ENCODE measurements around the gene KCNK16. TPM values are rescaled to one million over a fixed set of nuclear protein-coding genes. Genes with fewer than 3 reads are reported as not detected.

The KCNK16 gene
- total RNA-seq, 1 donor from 2014 or later: not detected

DNA sequence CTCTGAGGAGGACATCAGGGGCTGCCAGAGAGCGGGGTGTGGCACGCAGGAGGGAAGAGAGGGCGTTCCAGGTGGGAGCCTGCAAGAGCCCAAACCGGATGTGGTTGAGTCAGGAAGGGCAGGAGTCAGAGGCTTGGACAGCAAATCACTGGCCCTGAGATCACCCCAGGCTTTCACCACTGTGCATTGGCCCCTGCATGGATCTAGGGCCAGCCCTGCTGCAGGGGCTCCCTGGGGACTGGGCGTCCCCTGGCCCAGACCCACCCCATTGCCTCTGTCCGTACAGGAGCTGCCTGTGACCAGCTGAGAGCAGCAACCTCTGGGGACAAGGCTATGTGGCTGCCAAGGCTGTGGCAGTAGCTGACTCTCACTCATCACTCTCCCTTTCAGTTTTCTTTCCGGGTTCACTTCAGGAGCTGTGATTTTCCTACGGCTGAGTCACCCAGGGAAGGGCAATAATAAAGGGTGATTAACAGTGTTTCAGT is 42.2 kb downstream of the KCNK16 start:
- no peak for TF ChIP-seq CTCF (IDR thresholded peaks at IDR 0.05; ENCODE audit: insufficient read depth, low read depth, low read length)
- no peak overlapping the region for H3K4me2 ChIP-seq (ENCODE audit: low read length)
- DNase-seq (ENCODE audit: low read depth): no peak
- Mint-ChIP-seq H3K9me3 (ENCODE audit: unreplicated experiment) (peaks cover 2% of the 10 kb centered on the region), H3K27me3 (ENCODE audit: low read depth, unreplicated experiment) (peaks cover 65% of the 10 kb centered on the region), H3K4me3 (ENCODE audit: unreplicated experiment) (no peak overlapping the region), H3K4me1 (ENCODE audit: low read depth, unreplicated experiment) (no peaks in the 10 kb centered on the region), H3K36me3 (ENCODE audit: low read depth, unreplicated experiment) (peaks cover 2% of the 10 kb centered on the region), H3K27ac (ENCODE audit: unreplicated experiment) (no peak overlapping the region)
- no peak overlapping the region for H3K4me3 ChIP-seq (ENCODE audit: insufficient read depth, low read depth, low read length)
- no peaks in the 10 kb centered on the region for H3K9me3 ChIP-seq (ENCODE audit: insufficient read depth, low read depth, low read length)
- H3K36me3 ChIP-seq (ENCODE audit: insufficient read depth, low read length): no peaks in the 10 kb centered on the region
- no peak overlapping the region for H3K9ac ChIP-seq (ENCODE audit: low read length)
- no peaks in the 10 kb centered on the region for H4K20me1 ChIP-seq (ENCODE audit: insufficient read depth, low read length)
- peaks cover 3% of the 10 kb centered on the region for H3K27me3 ChIP-seq (ENCODE audit: insufficient read depth, low read length)
- H3K4me1 ChIP-seq (ENCODE audit: insufficient read depth, low read length): no peaks in the 10 kb centered on the region
- no peaks in the 10 kb centered on the region for H3K79me2 ChIP-seq (ENCODE audit: insufficient read depth, low read length)
- no peak for FAIRE-seq
- no peak overlapping the region for H3K27ac ChIP-seq (ENCODE audit: low read depth, low read length)
- no peak overlapping the region for H2AFZ ChIP-seq (ENCODE audit: low read depth, low read length)

- H3K27ac Mint-ChIP-seq (ENCODE audit: unreplicated experiment): no peak overlapping the region
- H3K4me1 Mint-ChIP-seq (ENCODE audit: low read depth, unreplicated experiment): no peaks in the 10 kb centered on the region
- H2AFZ ChIP-seq (ENCODE audit: low read depth, low read length): no peak overlapping the region
- peaks cover 69% of the 10 kb centered on the region for H3K27me3 Mint-ChIP-seq (ENCODE audit: low read depth, unreplicated experiment)
- no peak overlapping the region for H3K4me2 ChIP-seq (ENCODE audit: low read length)
- peaks cover 2% of the 10 kb centered on the region for H3K36me3 Mint-ChIP-seq (ENCODE audit: low read depth, unreplicated experiment)
- H3K9me3 ChIP-seq (ENCODE audit: insufficient read depth, low read depth, low read length): no peaks in the 10 kb centered on the region
- no peaks in the 10 kb centered on the region for H3K4me1 ChIP-seq (ENCODE audit: insufficient read depth, low read length)
- H3K36me3 ChIP-seq (ENCODE audit: insufficient read depth, low read length): no peaks in the 10 kb centered on the region
- H3K9me3 Mint-ChIP-seq (ENCODE audit: unreplicated experiment): peaks cover 2% of the 10 kb centered on the region
- FAIRE-seq: no peak
- no peak for TF ChIP-seq CTCF (IDR thresholded peaks at IDR 0.05; ENCODE audit: insufficient read depth, low read depth, low read length)
- TF ChIP-seq EZH2 (IDR thresholded peaks at IDR 0.05; ENCODE audit: insufficient read depth, low read length): no peak
- DNase-seq (ENCODE audit: low read depth): no peak
- peaks cover 3% of the 10 kb centered on the region for H3K27me3 ChIP-seq (ENCODE audit: insufficient read depth, low read length)
- no peak overlapping the region for H3K27ac ChIP-seq (ENCODE audit: low read depth, low read length)
- H3K4me3 ChIP-seq (ENCODE audit: insufficient read depth, low read depth, low read length): no peak overlapping the region
- H3K79me2 ChIP-seq (ENCODE audit: insufficient read depth, low read length): no peaks in the 10 kb centered on the region
- no peak overlapping the region for H3K9ac ChIP-seq (ENCODE audit: low read length)
- no peaks in the 10 kb centered on the region for H4K20me1 ChIP-seq (ENCODE audit: insufficient read depth, low read length)
- no peak overlapping the region for H3K4me3 Mint-ChIP-seq (ENCODE audit: unreplicated experiment)
Observed at GRCh38 chr6:39279539-39279938, 43.0 kb downstream of the KCNK16 start.

DNA sequence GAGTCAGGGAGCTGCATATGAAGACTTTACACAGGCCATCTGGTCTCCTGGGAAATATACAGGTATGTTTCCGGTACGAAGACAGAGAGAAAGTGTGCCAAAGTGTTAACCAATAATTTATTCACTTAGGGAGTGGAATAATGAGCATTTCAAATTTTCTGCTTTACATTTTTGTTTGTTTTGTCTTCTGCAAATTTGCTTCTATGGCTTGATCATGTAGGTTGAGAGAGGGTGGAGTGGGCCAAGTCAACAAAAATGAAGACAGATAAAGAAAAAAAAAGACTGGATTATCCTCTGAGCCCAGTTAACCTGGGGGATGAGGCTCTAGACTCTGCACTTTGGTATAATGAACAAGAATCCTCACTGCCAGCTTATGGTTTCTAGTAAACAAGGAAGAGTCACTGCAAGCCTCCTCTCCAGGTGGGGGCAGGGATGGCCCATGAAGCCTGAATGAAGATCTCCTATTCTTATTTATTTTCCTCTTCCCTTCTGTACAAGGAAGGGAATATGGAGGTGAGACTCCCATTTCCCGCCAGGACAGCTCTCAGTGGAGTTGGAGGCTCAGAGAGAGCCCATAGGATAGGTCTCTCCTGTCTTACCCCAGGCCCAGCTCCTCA is 46.0 kb downstream of the KCNK16 start:
- no peaks in the 10 kb centered on the region for H3K9me3 ChIP-seq (ENCODE audit: insufficient read depth, low read depth, low read length)
- H3K79me2 ChIP-seq (ENCODE audit: insufficient read depth, low read length): no peaks in the 10 kb centered on the region
- H3K36me3 ChIP-seq (ENCODE audit: insufficient read depth, low read length): no peaks in the 10 kb centered on the region
- H3K4me3 ChIP-seq (ENCODE audit: insufficient read depth, low read depth, low read length): no peak overlapping the region
- H3K4me1 Mint-ChIP-seq (ENCODE audit: low read depth, unreplicated experiment): peaks cover 3% of the 10 kb centered on the region
- H3K4me2 ChIP-seq (ENCODE audit: low read length): no peak overlapping the region
- no peak overlapping the region for H3K9ac ChIP-seq (ENCODE audit: low read length)
- H3K27ac ChIP-seq (ENCODE audit: low read depth, low read length): no peak overlapping the region
- DNase-seq (ENCODE audit: low read depth) (no peak), FAIRE-seq (no peak)
- H2AFZ ChIP-seq (ENCODE audit: low read depth, low read length): no peak overlapping the region
- H3K27ac Mint-ChIP-seq (ENCODE audit: unreplicated experiment): no peak overlapping the region
- H3K4me1 ChIP-seq (ENCODE audit: insufficient read depth, low read length): no peaks in the 10 kb centered on the region
- no peaks in the 10 kb centered on the region for H4K20me1 ChIP-seq (ENCODE audit: insufficient read depth, low read length)
- H3K9me3 Mint-ChIP-seq (ENCODE audit: unreplicated experiment): no peaks in the 10 kb centered on the region
- H3K27me3 ChIP-seq (ENCODE audit: insufficient read depth, low read length): no peaks in the 10 kb centered on the region
- peaks cover 64% of the 10 kb centered on the region for H3K27me3 Mint-ChIP-seq (ENCODE audit: low read depth, unreplicated experiment)
- TF ChIP-seq CTCF (IDR thresholded peaks at IDR 0.05; ENCODE audit: insufficient read depth, low read depth, low read length): no peak
- TF ChIP-seq EZH2 (IDR thresholded peaks at IDR 0.05; ENCODE audit: insufficient read depth, low read length): no peak
- H3K4me3 Mint-ChIP-seq (ENCODE audit: unreplicated experiment): no peak overlapping the region
- H3K36me3 Mint-ChIP-seq (ENCODE audit: low read depth, unreplicated experiment): peaks cover 2% of the 10 kb centered on the region

Measured in astrocyte (in vitro differentiated cells and primary cell).